GM18858 (cell line): Measurements from ENCODE around the gene OBP2A.
"Not testable (repeated sequence)": the region's sequence is repeated elsewhere in the genome, so short reads cannot be mapped to it uniquely, and the experiment has no call there.

Experiments used
- ATAC-seq: cut with Tn5 transposase; IDR thresholded peaks from one replicate; pipeline ENCODE4 v1.9.1; 2021; ENCODE audit not compliant: unreplicated experiment

Gene OBP2A

DNA sequence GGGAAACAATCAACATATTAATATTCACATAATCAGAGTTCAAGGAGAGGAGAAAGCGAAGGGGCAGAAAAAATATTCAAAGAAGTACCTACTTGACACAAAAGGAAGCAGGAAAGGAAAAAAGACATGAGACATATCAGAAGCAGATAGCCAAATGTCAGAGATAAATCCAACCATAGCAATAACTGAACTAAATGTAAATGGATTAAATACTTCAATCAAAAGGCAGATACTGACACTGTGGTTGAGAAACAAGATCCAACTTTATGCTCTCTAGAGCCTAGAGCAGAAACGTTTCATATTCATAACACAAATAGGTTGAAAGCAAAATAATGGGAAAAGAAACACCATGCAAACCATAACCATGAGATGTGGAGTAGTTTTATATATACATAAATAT lies 36.5 kb upstream of the OBP2A start:
- ATAC-seq: no peak

DNA sequence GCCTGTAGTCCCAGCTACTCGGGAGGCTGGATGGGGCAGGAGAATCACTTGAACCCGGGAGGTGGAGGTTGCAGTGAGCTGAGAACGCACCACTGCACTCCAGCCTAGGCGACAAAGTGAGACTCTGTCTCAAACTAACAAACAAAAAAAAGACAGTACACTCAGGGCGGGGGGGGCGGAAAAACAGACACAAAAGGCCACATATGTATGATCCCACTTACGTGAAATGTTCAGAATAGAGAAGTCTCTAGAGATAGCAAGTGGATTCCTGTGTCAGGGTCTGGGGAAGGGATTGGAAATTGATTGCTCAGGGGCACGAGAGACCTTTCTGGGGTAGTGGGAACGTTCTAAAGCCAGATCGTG lies 33.7 kb upstream of the OBP2A start:
- no peak for ATAC-seq

DNA sequence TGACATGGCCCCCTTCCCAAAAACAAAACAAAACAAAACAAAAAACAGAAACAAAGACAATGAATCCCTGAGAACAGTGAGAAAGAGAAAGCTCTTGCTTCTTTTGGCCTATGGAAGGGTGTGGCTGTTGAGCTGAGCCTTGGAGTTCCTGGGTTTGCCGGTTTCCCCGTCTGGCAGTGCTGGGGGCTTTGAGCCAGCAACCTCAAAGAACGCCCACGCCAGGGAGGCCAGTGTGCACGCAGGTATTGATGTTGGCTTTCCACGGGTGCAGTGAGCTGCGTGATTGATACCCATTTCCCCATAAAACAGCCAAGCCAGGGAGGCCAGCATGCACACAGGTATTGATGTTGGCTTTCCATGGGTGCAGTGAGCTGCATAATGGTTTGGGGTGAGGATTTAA lies 33.0 kb upstream of the OBP2A start:
- ATAC-seq: no peak

DNA sequence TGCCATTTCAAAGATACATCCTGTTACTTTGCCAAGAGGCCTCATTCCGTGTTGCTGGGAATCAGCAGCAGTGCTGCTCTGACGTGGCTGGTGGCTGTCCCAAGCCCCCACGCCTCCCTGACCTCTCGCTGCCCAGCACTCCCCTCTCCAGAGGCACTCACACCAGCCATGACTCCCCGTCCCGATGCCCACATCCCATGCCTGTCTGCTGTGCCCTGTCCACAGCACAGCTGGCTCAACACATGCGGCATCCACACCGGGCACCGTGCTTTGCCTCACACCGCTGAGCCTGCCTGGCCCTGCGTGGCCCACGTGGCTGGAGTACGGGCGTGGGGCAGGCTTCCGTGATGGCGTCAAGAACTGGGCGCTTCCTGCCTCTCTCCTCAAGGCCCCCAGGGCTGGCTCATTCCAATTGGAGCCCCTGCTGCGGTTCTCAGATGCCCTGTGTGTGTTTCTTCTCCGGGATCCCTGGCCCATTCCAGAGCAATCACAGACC lies 32.5 kb upstream of the OBP2A start:
- no peak for ATAC-seq

DNA sequence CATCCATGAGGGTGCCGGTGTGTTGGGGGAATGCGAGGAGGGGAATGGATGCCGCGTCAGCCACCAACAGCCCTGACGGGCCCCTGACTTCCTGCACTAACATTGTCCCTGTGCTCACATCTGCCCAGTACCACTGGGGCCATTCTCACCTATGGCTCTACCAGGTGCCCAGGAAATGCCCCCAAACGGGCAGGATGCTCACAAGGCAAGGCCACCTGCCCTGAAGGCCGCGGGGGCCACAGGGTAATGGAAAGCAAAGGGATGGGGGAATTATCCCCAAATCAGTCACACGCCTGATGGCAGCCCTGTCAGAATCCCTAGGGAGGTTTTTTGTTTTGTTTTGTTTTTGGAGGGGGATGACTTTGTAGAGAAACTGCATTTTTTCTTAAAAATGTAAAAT lies 32.0 kb upstream of the OBP2A start:
- not testable (repeated sequence) for ATAC-seq

DNA sequence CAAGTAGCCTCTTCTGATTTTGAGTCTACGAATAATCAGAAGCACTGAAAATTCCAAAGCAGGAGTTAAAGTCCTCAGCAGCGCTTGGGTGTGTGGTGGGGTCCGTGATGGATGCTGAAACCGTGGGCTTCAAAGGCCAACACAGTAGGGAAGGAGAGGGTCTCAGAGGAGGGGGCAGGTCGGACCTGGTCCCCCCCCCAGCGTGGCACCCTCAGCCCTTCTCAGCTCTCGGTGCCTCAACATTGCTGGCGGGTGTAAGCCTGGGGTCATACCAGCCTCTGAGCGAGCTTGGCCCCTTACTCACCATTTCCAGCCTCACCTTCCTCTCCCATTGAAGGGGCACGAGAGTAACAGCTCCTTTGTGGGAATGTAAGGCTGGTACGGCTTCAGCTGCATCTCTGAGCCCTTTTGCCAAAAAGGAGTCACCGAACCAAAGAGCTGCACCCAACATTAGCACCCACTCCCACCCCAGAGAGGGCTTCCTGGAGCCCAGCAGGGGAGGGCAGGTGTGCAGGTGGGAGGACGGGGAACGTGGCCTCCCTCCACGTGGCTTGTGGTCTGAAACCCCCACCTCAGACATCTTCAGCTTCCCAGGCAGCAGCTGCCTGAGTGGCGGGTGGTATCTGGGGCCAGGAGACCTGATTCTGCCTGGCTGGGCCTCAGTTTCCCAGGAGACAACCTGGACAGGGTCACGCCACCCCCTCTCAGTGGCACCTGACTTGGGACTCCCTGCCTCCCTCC lies 31.4 kb upstream of the OBP2A start:
- ATAC-seq: no peak

DNA sequence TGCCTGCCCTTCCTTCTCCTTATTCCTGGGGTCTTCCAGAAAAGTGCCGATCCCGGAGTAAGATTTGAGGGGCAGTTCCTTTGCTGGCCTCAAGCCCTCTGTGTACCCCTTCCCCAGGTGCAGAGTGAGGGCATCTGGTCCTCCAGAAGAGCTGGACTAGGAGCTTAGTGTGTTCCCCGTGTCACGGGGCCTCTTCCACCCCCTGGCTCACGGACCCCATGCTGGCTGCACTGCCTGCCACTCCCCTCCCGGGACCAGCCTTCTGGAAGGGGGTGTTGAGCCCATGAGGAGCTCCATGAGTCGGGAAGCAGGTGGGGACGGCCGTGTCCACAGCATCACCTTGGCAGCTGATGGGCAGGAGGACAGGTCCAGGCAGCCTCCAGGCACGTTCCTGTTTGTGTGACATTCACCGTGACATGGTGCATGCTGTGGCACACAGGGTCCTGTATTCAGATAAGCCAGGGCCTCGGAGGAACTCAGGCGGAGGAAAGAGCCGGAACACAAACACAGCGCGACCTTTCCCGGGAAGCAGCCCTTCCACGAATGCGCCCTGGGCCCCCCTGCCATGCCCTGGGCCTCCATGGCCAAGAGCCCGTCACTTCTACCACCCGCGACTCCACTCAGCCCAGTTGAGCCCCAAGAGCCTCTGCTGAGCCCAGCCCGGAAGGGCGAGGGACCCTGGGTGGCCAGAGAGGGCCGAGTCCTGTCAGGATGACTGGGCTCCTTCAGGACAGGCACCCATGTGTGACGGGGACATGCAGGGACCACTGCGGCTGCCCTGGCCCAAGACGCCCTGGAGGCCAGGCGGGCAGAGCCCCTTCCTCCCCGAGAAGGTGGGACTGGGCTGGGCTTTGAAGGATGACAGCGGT lies 30.6 kb upstream of the OBP2A start:
- ATAC-seq: no peak

DNA sequence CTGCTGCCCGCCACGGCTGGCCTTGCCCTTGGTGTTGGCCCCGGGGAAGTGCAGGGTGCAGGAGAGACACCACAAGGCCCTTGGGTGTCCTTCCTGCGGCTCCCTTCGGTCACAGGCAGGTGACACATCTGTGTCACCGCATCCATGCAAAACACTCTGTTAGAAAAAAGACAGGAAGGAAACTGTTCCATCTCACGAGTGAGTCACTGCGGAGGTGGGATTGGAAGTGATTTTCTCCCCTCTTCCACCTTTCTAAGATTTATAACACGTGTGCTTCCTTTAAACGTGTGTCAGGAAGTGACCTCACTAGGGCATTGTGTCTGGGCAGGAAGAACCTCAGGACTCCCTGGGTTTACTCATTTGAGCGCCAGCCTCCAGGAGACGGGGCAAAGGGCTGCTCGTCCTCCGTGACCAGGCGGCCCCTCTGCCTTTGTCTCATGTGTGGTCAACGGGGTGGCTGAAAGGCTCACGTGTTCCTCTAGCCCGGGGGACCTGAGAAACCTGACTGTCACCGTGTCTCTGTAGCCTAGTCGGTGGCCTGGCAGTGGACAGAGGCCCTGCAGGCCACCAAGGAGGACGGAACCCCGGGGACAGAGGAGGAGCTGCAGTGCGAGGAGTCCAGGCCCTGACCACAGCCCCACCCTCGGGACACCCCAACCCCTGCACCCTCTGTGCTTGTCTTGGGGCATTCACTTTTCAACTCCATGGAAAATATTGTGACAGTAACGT lies 29.6 kb upstream of the OBP2A start:
- ATAC-seq: no peak

DNA sequence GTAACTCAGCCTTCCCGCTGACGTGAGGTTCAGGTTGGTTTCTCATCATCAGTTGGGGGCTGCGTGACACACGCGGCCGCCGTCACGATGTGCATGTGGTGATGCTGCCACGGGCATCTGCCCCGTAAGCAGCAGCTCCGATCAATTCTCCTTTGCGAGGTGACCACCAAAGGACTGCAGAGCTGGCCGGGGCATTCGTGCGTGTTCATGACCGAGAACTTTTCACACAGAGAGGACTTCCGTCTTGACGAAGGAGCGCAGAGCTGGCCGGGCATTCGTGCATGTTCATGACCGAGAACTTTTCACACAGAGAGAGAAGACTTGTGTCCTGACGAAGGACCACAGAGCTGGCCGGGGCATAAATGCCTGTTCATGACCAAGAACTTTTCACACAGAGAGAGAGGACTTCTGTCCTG lies 28.5 kb upstream of the OBP2A start:
- no peak for ATAC-seq

DNA sequence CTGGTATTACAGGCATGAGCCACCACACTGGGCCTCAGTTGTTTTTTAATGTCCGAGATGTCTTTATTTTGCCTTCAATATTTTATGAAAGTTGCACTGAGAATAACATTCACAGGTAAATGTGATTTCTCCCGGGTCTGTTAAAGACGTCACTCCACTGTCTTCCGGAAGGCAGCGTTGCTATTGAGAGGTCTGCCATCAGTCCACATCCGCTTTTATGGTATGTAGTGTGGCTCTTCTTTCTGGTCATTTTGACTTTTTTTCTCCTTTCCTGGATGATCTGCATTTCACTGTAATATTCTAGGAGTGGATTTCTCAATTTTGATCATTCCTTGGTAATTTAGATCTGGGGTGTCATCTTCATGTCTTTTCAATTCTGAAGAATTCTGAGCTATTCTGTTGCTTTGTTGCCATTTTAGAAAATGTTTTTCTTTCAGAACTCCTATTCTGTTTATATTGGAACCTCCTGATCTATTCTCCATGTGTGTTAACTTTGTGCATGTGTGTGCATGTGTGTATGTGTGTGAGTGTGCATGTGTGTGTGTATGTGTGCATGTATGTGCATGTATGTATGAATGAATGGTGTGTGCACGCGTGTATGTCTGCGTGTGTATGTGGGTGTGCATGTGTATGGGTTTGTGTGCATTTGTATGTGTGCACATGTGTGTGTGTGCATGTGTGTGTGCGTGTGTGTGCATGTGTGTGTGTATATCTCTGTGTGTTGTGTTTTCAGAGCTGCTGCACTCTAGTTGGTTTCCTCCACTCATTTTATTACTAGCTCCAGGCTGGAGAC lies 26.6 kb upstream of the OBP2A start:
- ATAC-seq: no peak

DNA sequence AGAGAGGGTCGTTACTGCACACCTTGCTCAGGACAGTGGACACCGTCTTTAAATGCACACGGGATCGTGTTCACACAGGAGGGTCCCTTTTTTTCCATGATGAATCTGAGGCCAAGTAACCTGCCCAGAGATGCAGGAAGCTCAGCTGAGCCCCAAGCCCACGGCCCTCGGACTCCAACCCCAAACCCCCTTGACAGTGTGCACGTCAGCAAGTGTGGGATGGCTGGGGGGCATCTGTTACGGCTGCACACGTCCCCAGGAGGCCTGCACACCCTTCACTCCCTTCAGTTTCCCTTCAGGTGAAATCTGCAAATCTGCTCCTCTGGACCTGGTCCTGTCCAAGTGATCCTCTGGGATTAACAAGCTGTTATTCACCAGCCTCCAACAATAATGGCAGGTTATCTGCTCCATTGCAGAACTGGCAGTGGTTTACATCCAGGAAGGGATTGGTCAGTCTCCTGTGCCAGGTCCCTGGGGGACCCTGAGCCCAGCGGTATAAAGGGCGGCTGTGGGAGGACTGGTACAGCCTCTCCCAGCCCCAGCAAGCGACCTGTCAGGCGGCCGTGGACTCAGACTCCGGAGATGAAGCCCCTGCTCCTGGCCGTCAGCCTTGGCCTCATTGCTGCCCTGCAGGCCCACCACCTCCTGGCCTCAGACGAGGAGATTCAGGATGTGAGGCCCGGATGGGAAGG lies 24.9 kb upstream of the OBP2A start, which contains the start of gene LCN1:
Gene LCN1 (plus strand): TSS at position 525 of the 692 bp plus-strand sequence. CDS start 58 bp downstream, at position 583.
- ATAC-seq: no peak

DNA sequence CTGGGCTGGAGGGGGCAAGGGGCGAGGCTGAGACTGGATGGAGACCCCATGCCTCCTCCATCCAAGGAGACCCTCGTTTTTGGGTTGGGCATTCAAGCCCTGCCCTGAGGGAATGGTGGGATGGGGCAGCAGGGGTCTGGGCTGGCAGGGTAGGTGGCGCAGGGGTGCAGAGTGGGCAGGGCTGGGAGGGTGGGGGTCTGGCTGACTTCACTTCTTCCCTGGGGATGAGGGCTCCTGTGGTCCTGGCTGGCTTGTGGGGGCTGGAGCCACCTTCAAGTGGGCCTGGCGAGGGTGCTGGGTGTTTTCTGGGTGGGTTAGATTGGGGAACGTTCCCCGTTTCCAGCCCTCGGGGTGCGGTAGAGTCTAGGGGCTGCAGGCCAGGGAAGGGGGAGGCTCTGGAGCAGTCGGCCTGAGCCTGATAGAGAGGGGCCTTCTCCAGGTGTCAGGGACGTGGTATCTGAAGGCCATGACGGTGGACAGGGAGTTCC lies 24.3 kb upstream of the OBP2A start:
- no peak for ATAC-seq

DNA sequence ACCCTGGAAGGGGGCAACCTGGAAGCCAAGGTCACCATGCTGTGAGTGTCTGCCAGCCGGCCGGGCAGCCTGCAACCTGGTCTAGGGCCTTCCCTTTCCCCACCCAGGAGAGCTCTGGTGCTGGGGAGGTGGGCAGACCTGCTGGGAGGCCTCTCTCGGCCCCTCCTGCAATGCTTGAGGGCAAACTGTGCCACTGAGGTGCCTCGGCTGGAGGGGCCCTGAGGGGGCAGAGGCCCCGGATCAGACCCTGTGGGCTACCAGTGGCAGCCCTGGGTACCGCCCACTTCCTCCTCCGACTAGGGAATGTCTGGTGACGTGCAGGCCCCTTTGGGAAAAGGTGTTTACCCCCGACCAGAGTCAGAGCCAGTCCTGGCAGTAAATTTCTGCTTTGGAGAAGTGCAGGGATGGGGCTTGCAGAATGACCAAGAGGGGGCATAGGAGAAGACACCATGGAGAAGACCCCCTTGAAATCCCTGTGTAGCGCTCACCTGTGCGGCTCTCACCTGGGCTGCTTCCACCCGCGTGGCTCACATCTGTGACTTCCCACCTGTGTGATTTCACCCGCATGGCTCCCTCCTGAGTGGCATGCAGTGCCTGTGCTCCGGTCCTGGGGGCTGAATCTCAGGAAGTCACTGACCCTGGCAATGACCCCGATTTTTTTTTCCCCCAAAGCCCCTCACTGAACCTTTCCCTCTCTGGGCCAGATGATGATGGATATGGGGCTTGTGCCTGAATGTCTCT lies 23.6 kb upstream of the OBP2A start:
- ATAC-seq: no peak

DNA sequence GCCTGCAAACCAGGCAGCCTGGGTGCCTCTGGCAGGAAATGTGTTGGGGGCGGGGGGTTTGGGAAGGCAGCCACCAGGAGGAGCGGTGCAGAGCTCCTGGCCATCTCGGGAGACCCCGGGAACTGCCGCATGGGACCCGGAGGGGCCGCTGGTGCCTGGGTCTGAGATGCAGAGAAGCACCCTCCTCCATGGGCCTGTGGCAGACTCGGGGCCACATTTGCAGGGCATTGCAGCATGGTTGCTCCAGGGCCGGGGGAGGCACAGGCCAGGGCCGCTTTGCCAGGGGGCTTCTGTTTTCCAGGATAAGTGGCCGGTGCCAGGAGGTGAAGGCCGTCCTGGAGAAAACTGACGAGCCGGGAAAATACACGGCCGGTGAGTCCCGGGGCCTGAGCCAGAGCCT lies 23.0 kb upstream of the OBP2A start:
- no peak for ATAC-seq

DNA sequence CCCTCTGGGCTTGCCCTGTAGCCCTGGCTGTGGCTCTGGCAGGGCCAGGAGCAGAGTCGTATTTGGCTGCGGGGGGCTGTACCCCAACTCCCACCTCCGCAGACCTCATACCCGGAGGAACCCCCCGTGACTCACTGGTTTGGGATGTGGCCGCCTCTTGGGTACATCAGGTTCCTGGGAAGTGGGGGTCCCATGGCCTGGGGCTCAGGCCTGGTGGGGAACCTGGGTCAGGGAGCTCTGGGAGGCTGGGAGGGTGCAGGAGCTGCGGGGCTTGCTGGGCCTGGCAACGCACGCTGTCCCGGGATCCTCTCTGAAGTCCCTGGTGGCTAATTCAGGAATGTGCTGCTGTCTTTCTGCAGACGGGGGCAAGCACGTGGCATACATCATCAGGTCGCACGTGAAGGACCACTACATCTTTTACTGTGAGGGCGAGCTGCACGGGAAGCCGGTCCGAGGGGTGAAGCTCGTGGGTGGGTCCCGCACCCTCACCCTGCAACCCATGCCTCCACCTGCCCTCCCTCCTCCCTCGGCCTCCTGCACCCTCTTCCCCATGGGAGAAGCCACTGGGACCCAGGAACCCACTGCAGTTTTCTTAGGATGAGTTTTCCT lies 22.3 kb upstream of the OBP2A start:
- ATAC-seq: no peak

DNA sequence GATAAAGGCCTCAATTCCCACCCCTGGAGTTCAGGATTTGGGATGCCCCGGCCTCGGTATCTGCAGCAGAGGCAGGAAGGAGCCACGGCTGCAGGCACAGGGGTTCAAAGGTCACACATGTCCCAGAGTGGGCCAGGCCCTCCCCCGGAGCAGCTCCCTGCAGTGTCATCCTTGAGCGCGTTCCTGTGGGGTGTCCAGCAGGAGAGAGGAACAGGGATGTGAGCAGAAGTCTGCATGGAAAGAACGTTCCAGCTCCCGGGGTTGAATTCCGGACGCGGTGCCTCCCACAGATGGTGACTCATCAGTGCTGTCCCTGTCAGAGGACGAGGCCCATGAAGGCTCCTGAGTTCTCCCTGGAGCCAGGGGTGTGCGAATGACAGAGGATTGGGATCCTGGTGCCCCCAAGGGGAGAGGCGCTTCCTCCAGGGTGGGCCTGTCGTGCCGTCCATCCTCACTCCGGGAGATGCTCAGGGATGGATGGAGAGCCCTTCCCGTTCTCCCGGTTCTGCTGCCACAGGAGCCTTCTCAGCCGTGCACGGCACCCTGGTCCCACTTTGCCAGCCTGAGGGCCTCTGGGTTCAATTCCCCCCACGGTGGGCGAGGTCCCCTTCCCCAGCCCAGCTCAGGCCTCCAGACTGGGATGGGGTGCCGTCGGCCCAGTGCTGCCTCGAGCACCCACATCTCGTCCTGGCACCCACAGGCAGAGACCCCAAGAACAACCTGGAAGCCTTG lies 21.6 kb upstream of the OBP2A start:
- ATAC-seq: no peak

DNA sequence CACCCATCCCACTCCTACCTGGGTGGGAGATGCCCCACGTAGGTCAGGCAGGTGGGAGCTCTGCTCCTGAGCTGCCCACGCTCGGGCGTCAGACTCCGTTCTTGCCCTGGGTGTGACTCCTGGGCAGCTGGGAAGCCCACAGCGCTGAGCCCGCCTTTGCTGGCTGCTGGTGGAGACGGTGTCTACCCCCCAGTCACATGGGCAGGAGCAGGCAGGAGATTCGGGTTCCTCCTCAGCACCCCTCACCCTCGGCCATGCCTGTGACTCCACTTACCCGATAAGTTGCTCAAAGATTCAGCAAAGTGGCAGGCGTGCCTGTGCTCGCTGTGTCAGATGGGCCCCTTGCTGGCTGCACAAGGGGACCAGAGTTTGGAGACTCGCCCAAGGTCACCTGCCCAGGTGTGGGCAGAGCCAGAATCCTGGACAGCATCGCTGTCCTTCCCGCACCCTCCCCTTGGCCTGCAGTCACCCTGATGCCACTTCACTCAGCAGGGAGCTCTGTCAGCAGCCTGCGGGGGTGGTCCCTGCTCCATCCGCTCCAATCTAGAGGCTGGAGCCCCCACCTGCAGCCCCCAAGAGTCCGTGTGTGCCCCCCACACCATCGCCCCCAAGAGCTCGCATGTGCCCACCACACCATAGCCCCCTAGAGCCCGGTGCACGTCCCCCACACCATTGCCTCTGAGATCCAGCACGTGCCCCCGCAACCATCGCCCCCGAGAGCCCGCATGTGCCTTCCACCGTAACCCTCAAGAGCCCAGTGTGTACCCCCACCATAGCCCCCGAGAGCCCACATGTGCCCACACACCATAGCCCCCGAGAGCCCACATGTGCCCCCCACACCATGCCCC lies 20.5 kb upstream of the OBP2A start:
- ATAC-seq: no peak
